Nephron progenitor cell (in vitro differentiated cells): ENCODE measurements around the gene GBX1.
A peak's percentile ranks its signal among the peaks of the same experiment; 100 is the strongest.

Experiments used
- DNase-seq: peaks from one replicate; pipeline ENCODE4 v3.0.0; 2021
- H3K27ac Mint-ChIP-seq: 2 replicates; pipeline ENCODE4 v1.8.0; 2021; ENCODE audit warnings: mild to moderate bottlenecking, moderate library complexity, mixed read lengths
- H3K27me3 Mint-ChIP-seq: 2 replicates; pipeline ENCODE4 v1.8.0; 2021; ENCODE audit warnings: mild to moderate bottlenecking, low read depth, mixed read lengths; ENCODE audit not compliant: poor library complexity
- H3K36me3 Mint-ChIP-seq: 2 replicates; pipeline ENCODE4 v1.8.0; 2021; ENCODE audit warnings: low read depth, mixed read lengths
- H3K4me1 Mint-ChIP-seq: 2 replicates; pipeline ENCODE4 v1.8.0; 2021; ENCODE audit warnings: mixed read lengths
- H3K4me3 Mint-ChIP-seq: 2 replicates; pipeline ENCODE4 v1.8.0; 2021; ENCODE audit warnings: mild to moderate bottlenecking, moderate library complexity, mixed read lengths
- H3K9me3 Mint-ChIP-seq: 2 replicates; pipeline ENCODE4 v1.8.0; 2021; ENCODE audit warnings: mild to moderate bottlenecking, moderate library complexity, mixed read lengths
- TF ChIP-seq, protein P1 (sequence below): fragments of 200-600 bp; sonication (generic); IDR thresholded peaks from 2 replicates; pipeline ENCODE4 v1.5.0; 2021; ENCODE audit warnings: antibody characterized with exemption

The GBX1 gene

GRCh38 chr7:151186640-151187408 is 19.3 kb upstream of the GBX1 start, which contains the start of gene ASB10:
Gene ASB10, minus strand, starts transcription at chr7:151187250. Its CDS starts 120 bp downstream, at chr7:151187130.
- no peaks in the 10 kb centered on the region for H3K9me3 Mint-ChIP-seq
- peaks cover 55% of the 10 kb centered on the region for H3K27me3 Mint-ChIP-seq
- peak within 1 kb of the TSS; percentile 22 for H3K27ac Mint-ChIP-seq
- TF ChIP-seq, protein P1, sequence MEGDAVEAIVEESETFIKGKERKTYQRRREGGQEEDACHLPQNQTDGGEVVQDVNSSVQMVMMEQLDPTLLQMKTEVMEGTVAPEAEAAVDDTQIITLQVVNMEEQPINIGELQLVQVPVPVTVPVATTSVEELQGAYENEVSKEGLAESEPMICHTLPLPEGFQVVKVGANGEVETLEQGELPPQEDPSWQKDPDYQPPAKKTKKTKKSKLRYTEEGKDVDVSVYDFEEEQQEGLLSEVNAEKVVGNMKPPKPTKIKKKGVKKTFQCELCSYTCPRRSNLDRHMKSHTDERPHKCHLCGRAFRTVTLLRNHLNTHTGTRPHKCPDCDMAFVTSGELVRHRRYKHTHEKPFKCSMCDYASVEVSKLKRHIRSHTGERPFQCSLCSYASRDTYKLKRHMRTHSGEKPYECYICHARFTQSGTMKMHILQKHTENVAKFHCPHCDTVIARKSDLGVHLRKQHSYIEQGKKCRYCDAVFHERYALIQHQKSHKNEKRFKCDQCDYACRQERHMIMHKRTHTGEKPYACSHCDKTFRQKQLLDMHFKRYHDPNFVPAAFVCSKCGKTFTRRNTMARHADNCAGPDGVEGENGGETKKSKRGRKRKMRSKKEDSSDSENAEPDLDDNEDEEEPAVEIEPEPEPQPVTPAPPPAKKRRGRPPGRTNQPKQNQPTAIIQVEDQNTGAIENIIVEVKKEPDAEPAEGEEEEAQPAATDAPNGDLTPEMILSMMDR, result no peak
- no peak within 1 kb of the TSS for H3K4me3 Mint-ChIP-seq
- no peaks in the 10 kb centered on the region for H3K36me3 Mint-ChIP-seq
- H3K4me1 Mint-ChIP-seq, result peaks cover 19% of the 10 kb centered on the region
- DNase-seq, result no peak

DNA sequence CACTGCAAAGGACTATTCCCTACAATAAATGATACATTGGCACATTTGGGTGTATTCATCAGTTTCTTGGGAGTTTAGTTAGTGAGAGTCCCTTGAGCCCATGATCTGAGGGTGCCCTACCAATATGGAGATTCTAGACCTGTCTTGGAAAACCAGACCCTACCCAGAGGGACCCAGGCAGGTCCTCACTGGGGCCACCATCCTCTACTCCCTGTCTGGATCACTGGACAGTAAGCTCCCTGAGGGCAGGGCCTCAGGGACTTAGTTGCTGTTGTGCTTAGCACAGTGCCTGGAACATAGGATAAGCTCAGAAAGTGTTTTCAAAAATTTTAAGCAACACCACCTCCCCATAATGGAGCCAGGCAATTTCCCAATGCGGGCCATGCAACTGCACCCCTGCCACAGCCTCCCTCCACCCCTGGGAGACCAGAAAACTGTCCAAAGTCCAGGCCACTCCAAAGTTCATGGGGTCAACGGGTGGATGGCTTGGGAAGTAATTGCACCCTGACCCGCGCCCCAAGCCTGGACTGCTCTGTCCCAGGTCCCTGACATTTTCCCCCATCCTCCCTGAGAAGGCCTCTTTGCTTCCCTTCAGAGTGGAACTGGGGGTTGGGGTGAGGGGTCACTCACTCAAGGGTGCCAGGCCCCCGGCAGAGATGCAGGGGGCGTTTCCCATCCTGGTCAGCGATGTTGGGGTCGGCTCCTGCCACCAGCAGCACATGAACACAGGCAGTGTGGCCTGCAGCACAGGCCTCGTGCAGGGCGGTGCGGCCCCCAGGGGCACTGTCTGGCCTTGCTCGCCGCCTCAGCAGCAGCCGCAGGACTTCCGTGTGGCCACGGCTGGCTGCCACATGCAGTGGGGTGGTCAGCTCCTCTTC is 18.5 kb upstream of the GBX1 start:
- Mint-ChIP-seq H3K36me3 (no peaks in the 10 kb centered on the region), H3K4me3 (no peak overlapping the region), H3K9me3 (no peaks in the 10 kb centered on the region), H3K27me3 (peaks cover 56% of the 10 kb centered on the region), H3K4me1 (peaks cover 19% of the 10 kb centered on the region), H3K27ac (no peak overlapping the region)
- DNase-seq, result no peak
- TF ChIP-seq, protein P1, result no peak

DNA sequence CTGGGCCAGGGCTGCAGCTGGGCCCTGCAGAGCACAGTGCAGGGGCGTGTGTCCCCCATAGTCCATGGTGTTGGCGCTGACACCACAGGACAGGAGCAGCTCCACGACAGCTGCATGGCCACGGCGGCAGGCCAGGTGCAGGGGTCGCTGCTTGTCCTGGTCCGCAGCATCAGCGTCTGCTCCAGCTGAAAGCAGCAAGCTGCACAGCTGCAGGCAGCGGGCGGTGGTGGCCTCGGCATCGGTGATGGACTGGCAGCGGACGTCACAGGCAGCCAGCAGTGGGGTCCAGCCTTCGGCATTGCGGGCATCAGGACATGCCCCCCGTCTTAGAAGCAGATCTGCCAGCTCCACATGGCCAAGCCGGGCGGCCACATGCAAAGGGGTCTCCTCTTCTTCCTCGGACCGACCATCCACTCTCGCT is 13.5 kb upstream of the GBX1 start:
- TF ChIP-seq, protein P1, result no peak
- H3K9me3 Mint-ChIP-seq, result no peaks in the 10 kb centered on the region
- peaks cover 74% of the 10 kb centered on the region for H3K27me3 Mint-ChIP-seq
- H3K4me1 Mint-ChIP-seq, result peaks cover 5% of the 10 kb centered on the region
- H3K4me3 Mint-ChIP-seq, result no peak overlapping the region
- DNase-seq, result no peak
- H3K27ac Mint-ChIP-seq, result no peak overlapping the region
- H3K36me3 Mint-ChIP-seq, result no peaks in the 10 kb centered on the region

GRCh38 chr7:151179946-151180345 is 12.5 kb upstream of the GBX1 start:
- peaks cover 11% of the 10 kb centered on the region for H3K4me1 Mint-ChIP-seq
- no peak overlapping the region for H3K4me3 Mint-ChIP-seq
- no peaks in the 10 kb centered on the region for H3K36me3 Mint-ChIP-seq
- H3K27me3 Mint-ChIP-seq, result peaks cover 85% of the 10 kb centered on the region
- peaks cover 5% of the 10 kb centered on the region for H3K9me3 Mint-ChIP-seq
- no peak overlapping the region for H3K27ac Mint-ChIP-seq
- TF ChIP-seq, protein P1, result no peak
- no peak for DNase-seq

DNA sequence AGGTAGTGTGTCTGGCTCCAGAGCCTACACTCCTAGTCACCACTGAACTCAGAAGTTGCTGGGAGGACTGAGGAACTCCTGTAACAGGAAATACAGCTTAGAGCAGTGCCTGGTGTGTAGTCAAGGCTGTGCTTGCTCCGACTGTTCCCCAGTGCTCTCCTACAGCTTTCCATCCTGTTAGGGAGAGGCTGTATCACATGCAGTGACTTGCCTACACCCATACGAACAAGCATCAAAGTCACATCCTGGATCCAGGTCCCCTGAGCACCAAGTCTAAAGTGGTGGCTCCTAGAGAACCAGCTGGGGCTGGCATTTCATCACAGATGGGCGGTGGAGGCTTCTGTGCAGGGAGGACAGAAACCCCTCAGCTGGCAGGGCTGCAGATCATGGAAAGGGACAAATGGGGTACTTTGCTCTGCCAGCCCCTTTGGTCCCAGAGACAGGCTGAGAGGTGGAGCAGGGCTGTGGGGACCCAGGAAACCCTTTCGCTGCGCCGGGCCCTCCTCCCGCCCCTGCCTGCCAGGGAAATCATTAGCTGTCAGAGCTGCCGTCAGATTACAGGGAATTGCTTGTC is 11.9 kb upstream of the GBX1 start:
- Mint-ChIP-seq H3K27me3 (peaks cover 87% of the 10 kb centered on the region), H3K9me3 (peaks cover 10% of the 10 kb centered on the region), H3K4me3 (no peak overlapping the region), H3K36me3 (no peaks in the 10 kb centered on the region), H3K4me1 (peaks cover 13% of the 10 kb centered on the region), H3K27ac (no peak overlapping the region)
- no peak for DNase-seq
- TF ChIP-seq, protein P1, result no peak
